Germinal center (tissue), 1 donor: Measurements from ENCODE around the gene PPP6R3.

ENCODE experiments used
- DNase-seq: peaks from one replicate; pipeline ENCODE4 v3.0.0; 2012; ENCODE audit warnings: mixed read lengths, low spot score

Gene PPP6R3

GRCh38 chr11:68651985-68652682, 191.6 kb downstream of the PPP6R3 start:
- DNase-seq = no peak

GRCh38 chr11:68652683-68653156, 192.2 kb downstream of the PPP6R3 start:
- DNase-seq = peak; percentile 46

- DNase-seq = no peak
Observed at GRCh38 chr11:68653486-68654430, 193.2 kb downstream of the PPP6R3 start.

GRCh38 chr11:68654978-68655377, 194.4 kb downstream of the PPP6R3 start:
- no peak for DNase-seq

GRCh38 chr11:68655406-68655805, 194.9 kb downstream of the PPP6R3 start:
- no peak for DNase-seq

- DNase-seq = no peak
Observed at GRCh38 chr11:68655806-68656205, 195.3 kb downstream of the PPP6R3 start.

GRCh38 chr11:68657021-68657780, 196.6 kb downstream of the PPP6R3 start:
- DNase-seq = no peak

- no peak for DNase-seq
Observed at GRCh38 chr11:68658097-68658496, 197.5 kb downstream of the PPP6R3 start.

GRCh38 chr11:68658661-68659060, 198.1 kb downstream of the PPP6R3 start:
- DNase-seq = no peak

GRCh38 chr11:68659158-68659921, 198.8 kb downstream of the PPP6R3 start:
- DNase-seq = no peak

GRCh38 chr11:68660066-68660810, 199.7 kb downstream of the PPP6R3 start:
- DNase-seq = no peak

- DNase-seq = no peak
Observed at GRCh38 chr11:68661014-68661413, 200.5 kb downstream of the PPP6R3 start.

GRCh38 chr11:68661697-68662603, 201.4 kb downstream of the PPP6R3 start:
- no peak for DNase-seq

GRCh38 chr11:68663482-68664010, 203.0 kb downstream of the PPP6R3 start:
- no peak for DNase-seq

GRCh38 chr11:68664141-68664540, 203.6 kb downstream of the PPP6R3 start:
- no peak for DNase-seq

- no peak for DNase-seq
Observed at GRCh38 chr11:68664906-68665305, 204.4 kb downstream of the PPP6R3 start.
